T-helper 2 cell (primary cell): ENCODE data around the gene TUG1.

Experiments used
- DNase-seq, 5 experiments: peaks; one replicate each; pipeline versions ENCODE4 v3.0.0 to v3.0.0-alpha.2; 2012 to 2022
- total RNA-seq, 2 donors: gene quantifications; one replicate each; lab custom pipeline; 2026; lab: John Stamatoyannopoulos, UW

The TUG1 gene
- total RNA-seq, result 111 to 121 reads per million in 2 donors

DNA sequence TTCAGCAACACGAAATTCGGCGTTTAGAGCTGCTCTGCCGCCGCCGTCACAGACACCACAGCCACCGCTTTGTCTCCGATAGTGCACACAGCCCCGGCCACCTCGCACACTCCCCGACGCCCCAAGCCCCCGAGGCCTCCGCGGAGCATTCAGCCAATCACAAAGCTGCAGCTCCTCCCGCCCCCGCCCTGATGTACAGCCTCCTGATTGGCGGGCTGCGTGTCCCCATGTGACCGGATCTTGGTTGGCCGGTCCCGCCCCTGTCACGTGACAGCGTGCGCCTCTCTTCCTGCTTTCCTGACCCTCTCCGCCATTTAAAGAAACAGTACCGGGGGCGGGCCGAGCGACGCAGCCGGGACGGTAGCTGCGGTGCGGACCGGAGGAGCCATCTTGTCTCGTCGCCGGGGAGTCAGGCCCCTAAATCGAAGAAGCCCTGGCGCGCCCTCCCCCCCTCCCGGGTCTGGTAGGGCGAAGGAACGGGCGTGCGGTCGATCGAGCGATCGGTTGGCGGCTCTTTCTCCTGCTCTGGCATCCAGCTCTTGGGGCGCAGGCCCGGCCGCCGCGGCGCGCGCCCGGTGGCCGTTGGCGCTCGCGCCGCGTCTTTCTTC lies at the start of gene TUG1:
Gene TUG1 (plus strand): TSS at position 342 of the 608 bp plus-strand sequence.
- peak; percentile 91 to 99 (median 97) for DNase-seq

DNA sequence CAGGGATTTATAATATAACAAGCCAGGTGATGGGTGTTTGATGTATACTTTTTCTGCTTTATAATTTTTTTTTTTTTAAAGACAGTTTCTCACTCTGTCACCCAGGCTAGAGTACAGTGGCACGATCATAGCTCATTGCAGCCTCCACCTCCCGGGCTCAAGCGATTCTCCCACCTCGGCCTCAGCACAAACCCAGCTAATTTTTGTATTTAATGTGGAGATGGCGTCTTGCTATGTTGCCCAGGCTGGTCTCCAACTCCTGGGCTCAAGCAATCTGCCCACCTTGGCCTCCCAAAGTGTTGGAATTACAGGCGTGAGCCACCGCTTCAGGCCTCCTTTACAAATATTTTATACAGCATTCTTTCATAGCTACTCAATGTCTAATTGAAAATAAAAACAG lies 49.1 kb upstream of the TUG1 start:
- DNase-seq, result no peak

- peak; percentile 63 to 78 (median 75) for DNase-seq
These were observed 48.7 kb upstream of the TUG1 start for GRCh38 chr22:30920407-30920806.

DNA sequence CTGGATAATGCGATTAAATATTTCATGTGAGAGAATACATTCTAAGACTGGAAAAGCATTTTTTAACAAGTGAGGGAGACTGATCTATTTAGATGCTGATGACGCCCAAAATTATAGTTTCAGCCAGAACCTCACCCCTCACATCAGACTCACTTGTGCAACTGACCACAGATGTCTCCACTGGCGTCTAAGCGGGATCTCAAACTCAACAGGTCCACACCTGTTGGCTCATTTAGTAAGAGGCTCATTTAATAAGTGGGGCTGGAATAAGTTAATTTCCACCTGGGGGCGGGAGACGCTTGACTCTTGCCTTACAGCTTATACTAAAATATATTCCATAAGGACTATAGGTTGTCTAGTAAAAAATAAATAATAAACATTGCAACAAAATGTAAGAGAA lies 48.0 kb upstream of the TUG1 start:
- DNase-seq, result no peak

- DNase-seq, result peak; percentile 59 to 92 (median 78)
These were observed 46.9 kb upstream of the TUG1 start for GRCh38 chr22:30922151-30922611.

DNA sequence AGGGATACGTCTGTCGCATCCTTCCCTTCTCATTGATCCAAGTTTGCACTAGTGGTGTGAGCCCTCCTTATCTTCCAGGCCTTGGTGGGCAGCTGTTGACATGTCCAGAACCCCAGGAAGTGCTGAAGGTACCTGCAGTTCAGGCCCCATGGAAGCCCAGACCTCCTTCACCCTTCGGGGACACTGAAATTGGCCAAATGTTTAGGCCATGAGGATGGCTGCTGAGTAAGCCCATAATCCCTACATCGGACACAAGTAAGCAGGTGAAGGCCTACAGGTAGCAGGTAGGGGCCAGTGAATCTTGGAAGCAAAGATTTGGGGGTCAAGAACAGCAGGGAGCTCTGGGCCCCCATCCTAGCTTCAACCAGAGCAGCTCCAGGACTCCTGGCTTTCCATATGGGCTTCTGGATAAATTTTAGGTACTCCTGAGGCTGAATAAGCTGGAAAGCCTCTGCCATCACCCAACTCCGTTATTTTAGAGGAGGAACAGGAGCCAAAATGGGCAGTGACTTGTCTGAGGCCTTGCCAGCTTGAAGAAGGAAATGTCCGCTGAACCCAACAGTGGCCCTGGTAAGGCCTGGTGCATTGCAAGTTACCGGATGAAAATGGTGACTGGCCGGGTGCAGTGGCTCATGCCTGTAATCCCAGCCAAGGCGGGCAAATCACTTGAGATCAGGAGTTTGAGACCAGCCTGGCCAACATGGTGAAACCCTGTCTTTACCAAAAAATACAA lies 45.7 kb upstream of the TUG1 start:
- DNase-seq, result no peak

GRCh38 chr22:30925667-30926066 lies 43.4 kb upstream of the TUG1 start:
- DNase-seq, result no peak

DNA sequence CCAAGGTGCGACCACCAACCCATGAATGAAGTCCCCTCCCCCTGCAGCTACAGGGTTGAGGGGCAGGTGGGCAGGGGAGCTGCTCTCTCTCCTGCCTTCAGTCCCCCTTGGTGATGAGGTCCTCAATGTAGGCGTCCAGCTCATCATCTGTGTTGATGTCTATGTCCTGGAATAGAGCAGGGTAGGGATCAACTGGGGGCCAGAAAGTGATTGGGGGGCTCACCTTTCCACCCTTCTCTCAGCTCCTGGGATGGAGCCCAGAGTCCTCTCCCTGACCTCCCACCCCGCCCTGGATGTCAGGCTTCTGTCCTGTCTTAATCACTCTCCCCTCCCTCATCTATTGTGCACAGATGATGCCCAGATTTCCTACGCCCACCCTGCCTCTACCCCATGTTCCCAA lies 42.4 kb upstream of the TUG1 start:
- no peak for DNase-seq

GRCh38 chr22:30927806-30928205 lies 41.3 kb upstream of the TUG1 start:
- no peak for DNase-seq

DNA sequence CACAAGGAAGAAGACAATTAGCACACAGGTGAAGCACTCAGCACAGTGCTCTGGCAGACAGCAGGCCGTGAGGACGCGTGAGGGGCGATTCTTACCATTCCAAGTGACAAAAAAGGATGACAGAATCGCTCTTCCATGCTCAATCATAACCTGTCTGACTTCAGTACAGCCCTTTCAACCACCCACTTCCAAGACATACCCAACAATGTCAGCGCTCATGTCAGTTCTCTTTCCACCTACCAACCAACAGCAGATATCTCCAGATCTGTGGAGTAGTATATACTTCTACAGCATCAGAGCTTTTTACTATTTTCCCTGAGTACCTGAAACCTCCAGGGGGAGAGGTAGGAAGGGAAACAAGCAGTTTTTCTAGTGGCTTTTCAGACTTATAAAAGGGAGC lies 40.7 kb upstream of the TUG1 start:
- DNase-seq, result no peak

- no peak for DNase-seq
These were observed 38.8 kb upstream of the TUG1 start for GRCh38 chr22:30930228-30930627.

DNA sequence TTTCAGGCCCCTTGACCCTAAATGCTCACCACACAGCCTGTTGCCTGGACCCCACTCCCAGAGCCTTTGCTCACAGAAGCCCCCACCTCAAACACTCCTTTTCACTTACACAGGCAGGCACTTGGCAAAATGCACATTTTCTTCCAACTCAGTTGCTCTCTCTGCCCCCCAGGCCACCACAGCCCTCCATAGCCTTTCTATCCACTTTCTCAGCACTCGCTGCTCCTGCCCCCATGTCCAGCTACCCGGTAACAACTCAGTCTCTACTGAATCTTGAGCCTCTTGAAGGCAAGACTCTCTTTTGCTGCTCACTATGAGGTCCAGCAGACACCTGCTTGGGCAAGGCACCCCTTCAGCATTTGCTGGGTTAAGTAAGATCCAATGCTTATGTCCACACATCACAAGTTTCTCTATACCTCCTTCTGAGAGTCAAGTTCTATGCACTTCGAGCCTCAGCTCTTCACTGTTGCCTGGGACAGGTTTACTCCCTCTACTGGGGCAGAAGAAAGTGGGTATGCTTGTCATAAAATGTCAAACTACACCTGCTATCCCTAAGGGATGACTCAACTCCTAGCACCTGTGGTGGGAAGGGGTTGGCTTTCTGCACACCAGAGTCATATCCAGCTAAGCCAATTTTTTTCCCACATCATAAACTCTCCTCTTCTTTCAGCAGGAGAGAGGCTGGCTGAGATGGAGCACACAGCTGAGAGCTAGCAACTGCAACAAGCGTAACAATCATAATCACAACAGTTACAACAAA lies 37.3 kb upstream of the TUG1 start:
- DNase-seq, result no peak

- no peak for DNase-seq
These were observed 36.4 kb upstream of the TUG1 start for GRCh38 chr22:30932661-30933060.

DNA sequence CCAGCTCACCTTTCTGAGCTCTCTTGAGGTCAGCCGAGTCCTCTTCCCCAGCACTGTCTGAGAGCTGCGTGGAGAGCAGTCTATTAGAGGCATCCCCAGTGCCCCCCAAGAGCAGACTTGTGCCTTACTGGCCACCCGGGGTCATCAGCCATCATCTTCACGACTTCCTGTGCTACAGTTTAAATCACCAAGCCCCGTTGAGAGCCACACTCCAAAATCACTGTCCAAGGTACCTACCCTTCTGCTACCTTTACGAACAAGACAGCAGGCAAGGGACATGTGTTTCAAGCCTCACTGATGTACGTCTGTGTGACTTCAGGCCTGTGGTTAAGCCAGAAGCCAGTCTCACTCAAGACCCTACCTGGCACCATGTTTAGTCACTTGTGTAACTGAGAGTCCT lies 35.6 kb upstream of the TUG1 start:
- DNase-seq, result no peak

DNA sequence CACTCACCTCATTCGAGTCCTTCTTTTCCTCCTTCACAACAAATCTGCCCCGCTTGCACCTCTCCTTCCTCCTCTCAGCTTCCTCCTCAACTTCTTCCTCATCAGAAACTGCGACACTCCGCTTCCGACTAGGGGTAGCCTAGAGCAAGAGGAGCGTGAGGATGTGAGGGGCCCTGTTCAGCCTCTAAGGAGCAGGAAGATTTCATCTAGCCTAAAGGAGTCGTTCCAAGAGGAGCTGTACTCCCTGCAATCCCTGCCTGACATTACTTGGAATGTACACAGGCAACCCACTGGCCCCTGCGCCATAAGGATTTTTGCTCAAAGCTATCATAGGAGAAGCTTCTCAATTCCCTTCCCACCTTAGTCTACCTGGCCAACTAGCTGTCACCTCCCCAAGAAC lies 35.0 kb upstream of the TUG1 start:
- no peak for DNase-seq

- DNase-seq, result peak in 4 of 5 experiments; percentile 14 to 76 (median 16)
These were observed 28.2 kb upstream of the TUG1 start for GRCh38 chr22:30940685-30941362.

GRCh38 chr22:30941363-30941740 lies 27.7 kb upstream of the TUG1 start:
- DNase-seq, result peak in 1 of 5 experiments; percentile 35

- peak in 4 of 5 experiments; percentile 26 to 87 (median 51) for DNase-seq
These were observed 25.7 kb upstream of the TUG1 start for GRCh38 chr22:30943368-30943767.

- DNase-seq, result no peak
These were observed 24.1 kb upstream of the TUG1 start for GRCh38 chr22:30944986-30945385.

GRCh38 chr22:30945653-30946052 lies 23.4 kb upstream of the TUG1 start:
- DNase-seq, result no peak

DNA sequence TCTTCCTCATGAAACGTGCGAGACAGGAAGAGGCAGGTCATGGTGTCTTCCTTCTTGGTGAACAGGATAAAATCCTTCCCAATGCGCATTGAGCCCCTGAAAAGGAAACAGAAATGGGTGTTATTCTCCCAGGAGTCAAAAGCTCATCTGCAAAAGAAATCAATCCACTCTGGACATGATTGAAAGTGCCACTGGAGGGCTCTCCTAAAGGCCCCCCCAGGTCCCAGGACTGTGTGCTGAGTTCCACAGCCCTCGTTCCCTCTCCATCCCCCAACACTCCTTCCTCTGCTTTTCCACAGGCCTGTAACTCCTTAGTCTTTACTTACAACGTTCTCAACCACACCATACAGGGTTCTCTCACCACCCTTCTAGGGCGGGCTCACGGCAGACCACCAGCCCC lies 22.7 kb upstream of the TUG1 start:
- no peak for DNase-seq

- DNase-seq, result no peak
These were observed 21.8 kb upstream of the TUG1 start for GRCh38 chr22:30947173-30947815.
